Neutrophil (primary cell): Measurements from ENCODE around the gene ZNF418.
A peak's percentile ranks its signal among the peaks of the same experiment; 100 is the strongest.

Source experiments
- H3K27ac ChIP-seq: fragments of 200-600 bp; sonication (generic); 2 replicates; pipeline ENCODE4 v1.5.1; 2016; ENCODE audit warnings: mild to moderate bottlenecking, moderate library complexity
- H3K27me3 ChIP-seq: fragments of 200-600 bp; sonication (generic); 2 replicates; pipeline ENCODE4 v1.6.0; 2016; ENCODE audit warnings: mild to moderate bottlenecking
- H3K36me3 ChIP-seq: fragments of 200-600 bp; sonication (generic); 2 replicates; pipeline ENCODE4 v1.5.1; 2017
- H3K4me1 ChIP-seq, 2 experiments: fragments of 200-600 bp in 1 of 2; sonication (generic) in 1 of 2; 1 replicate in 1 of 2; 2 replicates in 1 of 2; pipeline versions ENCODE4 v1.5.1 to v1.6.1; 2013 to 2016; ENCODE audit warnings: low read depth in 1 of 2, low read length in 1 of 2, mild to moderate bottlenecking in 1 of 2, moderate library complexity in 1 of 2; ENCODE audit not compliant: control insufficient read depth in 1 of 2, insufficient read depth in 1 of 2
- H3K4me3 ChIP-seq, 2 experiments: fragments of 200-600 bp in 1 of 2; sonication (generic) in 1 of 2; 1 replicate in 1 of 2; 2 replicates in 1 of 2; pipeline ENCODE4 v1.5.1; 2013 to 2016; ENCODE audit warnings: low read depth in 1 of 2, low read length in 1 of 2, mild to moderate bottlenecking in 1 of 2, moderate library complexity in 1 of 2
- H3K9me3 ChIP-seq: fragments of 200-600 bp; sonication (generic); 2 replicates; pipeline ENCODE4 v1.5.1; 2016
- TF ChIP-seq, protein P1 (sequence below): fragments of 200-600 bp; sonication (generic); IDR thresholded peaks from 2 replicates; pipeline ENCODE4 v1.5.1; 2016; ENCODE audit warnings: antibody characterized with exemption

Gene ZNF418

DNA sequence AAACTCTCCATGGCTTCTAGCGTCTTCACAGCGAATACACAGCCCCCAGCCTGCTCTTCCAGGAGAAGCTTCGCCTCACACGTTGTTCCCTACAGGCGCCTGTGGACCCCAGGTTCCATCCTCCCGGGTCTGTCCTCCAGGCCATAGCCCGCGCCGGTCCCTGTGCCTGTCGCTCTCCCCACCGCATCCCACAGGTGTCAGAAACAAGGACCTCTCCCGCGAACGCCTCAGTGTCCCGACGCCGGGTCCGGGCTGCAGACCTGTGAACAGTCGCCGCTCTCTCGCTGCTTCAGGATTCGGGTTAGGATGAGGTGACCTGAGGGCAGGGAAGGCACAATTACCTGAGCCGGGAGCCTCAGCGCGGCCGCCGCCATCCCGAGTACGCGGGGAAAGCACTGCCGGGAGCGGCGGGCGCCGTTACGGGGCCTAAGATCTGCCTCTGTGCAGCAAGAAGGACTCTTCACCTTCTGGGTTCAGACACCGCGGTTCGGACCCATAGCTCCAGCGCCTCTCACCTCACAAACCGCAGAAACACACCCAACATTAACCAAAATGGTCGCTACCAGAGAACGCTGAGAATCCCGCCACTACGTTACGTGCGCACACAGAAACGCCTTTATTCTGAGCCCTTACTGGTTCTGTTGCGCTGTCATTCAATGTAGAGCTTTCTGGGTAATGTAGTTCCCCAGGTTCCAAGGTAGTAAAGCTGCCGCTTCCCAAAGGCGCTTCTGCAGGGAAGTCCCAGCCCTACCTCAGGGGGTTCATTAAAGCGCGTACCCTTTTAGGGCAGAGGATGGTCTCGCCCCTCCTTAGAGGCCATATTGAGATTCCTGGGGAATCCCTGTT, at the start of gene ZNF418:
Gene ZNF418 (minus strand): TSS at position 583 of the 846 bp plus-strand sequence. CDS start 1,580 bp downstream, outside the sequence.
- Histone ChIP-seq H3K36me3 (no peaks in the 10 kb centered on the region), H3K9me3 (peaks cover 41% of the 10 kb centered on the region), H3K4me3 (peak within 1 kb of the TSS; percentile 44 to 63), H3K27me3 (peaks cover 11% of the 10 kb centered on the region), H3K4me1 (peaks cover 6 to 8% of the 10 kb centered on the region in 2 experiments), H3K27ac (no peak within 1 kb of the TSS)
- TF ChIP-seq, protein P1, sequence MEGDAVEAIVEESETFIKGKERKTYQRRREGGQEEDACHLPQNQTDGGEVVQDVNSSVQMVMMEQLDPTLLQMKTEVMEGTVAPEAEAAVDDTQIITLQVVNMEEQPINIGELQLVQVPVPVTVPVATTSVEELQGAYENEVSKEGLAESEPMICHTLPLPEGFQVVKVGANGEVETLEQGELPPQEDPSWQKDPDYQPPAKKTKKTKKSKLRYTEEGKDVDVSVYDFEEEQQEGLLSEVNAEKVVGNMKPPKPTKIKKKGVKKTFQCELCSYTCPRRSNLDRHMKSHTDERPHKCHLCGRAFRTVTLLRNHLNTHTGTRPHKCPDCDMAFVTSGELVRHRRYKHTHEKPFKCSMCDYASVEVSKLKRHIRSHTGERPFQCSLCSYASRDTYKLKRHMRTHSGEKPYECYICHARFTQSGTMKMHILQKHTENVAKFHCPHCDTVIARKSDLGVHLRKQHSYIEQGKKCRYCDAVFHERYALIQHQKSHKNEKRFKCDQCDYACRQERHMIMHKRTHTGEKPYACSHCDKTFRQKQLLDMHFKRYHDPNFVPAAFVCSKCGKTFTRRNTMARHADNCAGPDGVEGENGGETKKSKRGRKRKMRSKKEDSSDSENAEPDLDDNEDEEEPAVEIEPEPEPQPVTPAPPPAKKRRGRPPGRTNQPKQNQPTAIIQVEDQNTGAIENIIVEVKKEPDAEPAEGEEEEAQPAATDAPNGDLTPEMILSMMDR: no peak

DNA sequence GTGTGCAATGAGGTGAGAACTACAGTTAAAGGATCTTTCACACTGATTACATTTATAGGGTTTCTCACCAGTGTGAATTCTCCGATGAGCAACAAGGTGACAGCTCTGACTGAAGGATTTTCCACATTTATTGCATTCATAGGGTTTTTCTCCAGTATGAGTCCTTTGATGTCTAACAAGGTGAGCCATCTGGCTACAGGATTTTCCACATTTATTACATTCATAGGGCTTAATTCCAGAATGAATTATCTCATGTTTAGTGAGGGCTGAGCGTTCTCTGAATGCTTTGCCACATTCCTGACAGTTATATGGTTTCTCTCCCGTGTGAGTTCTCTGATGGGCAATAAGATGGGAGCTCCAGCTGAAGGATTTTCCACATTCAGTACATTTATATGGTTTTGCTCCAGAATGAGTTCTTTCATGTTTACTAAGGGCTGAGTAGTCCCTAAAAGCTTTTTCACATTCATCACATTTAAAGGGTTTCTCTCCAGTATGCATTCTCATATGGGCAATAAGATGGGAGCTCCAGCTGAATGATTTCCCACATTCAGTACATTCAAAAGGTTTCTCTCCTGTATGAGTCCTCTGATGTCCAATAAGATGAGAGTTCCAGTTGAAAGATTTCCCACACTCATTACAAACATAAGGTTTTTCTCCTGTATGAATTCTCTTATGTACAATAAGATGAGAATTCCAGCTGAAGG, 43.5 kb upstream of the ZNF418 start:
- H3K4me1 ChIP-seq: no peaks in the 10 kb centered on the region
- H3K4me3 ChIP-seq: no peak overlapping the region
- peaks cover 15% of the 10 kb centered on the region for H3K36me3 ChIP-seq
- no peak overlapping the region for H3K27ac ChIP-seq
- TF ChIP-seq, protein P1: no peak
- H3K27me3 ChIP-seq: no peaks in the 10 kb centered on the region
- peaks cover 76% of the 10 kb centered on the region for H3K9me3 ChIP-seq

DNA sequence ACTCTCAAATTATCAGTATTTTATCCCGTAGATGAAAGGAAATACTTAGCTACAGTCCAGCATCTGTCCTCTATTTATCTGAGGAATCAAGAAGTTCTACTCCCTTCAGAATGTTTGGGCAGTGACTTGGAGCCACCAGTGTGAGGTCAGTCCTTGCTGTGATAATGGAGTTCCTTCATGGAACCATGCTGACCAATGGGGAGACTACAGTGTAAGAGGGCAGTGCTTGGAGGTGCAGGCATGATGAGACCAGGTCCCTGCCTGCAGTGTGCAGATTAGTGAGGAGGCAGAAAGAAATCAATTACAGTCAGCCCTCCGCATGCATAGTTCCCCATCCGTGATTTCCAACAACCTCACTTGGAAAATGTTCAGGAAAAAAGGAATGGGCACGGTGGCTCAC, 39.2 kb upstream of the ZNF418 start, which contains the start of gene C19orf18:
Gene C19orf18 (minus strand): TSS at position 101 of the 400 bp plus-strand sequence. CDS start 102 bp downstream, outside the sequence.
- H3K27ac ChIP-seq: no peak within 1 kb of the TSS
- no peaks in the 10 kb centered on the region for H3K36me3 ChIP-seq
- H3K4me1 ChIP-seq: no peaks in the 10 kb centered on the region
- no peak within 1 kb of the TSS for H3K4me3 ChIP-seq
- H3K27me3 ChIP-seq: no peaks in the 10 kb centered on the region
- H3K9me3 ChIP-seq: peaks cover 53% of the 10 kb centered on the region
- TF ChIP-seq, protein P1: no peak

DNA sequence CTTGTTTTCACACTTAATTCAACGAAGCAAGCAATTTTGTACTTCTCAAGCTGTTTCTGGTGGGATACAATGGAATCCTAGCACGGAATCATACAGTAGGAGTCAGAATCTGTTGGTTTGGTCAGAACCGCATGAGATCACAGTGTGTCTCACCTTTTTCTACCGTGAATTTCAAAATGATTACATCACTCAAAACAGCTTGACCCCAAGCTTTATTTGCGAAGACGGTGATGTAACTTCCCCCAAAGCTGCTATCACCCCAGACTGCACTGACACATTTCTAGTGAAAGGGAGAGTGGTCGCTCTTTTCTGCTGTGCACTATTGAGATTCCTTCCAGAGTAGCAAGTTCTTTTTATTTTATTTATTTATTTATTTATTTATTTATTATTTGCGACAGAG, 29.6 kb upstream of the ZNF418 start:
- TF ChIP-seq, protein P1: no peak
- Histone ChIP-seq H3K36me3 (no peaks in the 10 kb centered on the region), H3K27me3 (no peaks in the 10 kb centered on the region), H3K27ac (no peak overlapping the region), H3K4me1 (no peaks in the 10 kb centered on the region), H3K9me3 (peaks cover 18% of the 10 kb centered on the region), H3K4me3 (no peak overlapping the region)

DNA sequence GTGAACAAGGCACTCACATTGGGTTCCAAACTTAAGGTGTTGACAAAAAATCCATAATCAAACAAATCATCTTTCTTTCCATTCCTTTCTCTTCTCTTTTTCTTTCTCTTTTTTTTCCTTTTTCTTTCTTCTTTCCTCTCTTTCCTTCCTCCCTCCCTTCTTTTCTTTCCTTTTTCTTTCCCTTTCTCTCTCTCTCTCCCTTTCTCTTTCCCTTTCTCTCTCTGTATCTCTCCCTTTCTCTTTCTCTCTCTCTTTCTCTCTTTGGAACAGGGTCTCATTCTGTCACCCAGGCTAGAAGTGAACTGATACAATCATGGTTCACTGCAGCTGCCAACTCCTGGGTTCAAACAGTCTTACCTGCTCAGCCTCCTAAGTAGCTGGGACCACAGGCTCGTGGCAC, 26.6 kb upstream of the ZNF418 start:
- Histone ChIP-seq H3K9me3 (peaks cover 5% of the 10 kb centered on the region), H3K36me3 (no peaks in the 10 kb centered on the region), H3K27me3 (no peaks in the 10 kb centered on the region), H3K4me1 (no peaks in the 10 kb centered on the region), H3K27ac (no peak overlapping the region), H3K4me3 (no peak overlapping the region)
- TF ChIP-seq, protein P1: no peak
